Measurements from ENCODE around the gene CCNE1.
A peak's percentile ranks its signal among the peaks of the same experiment; 100 is the strongest.

CCNE1 gene

GRCh38 chr19:29811125-29812079, at the start of gene CCNE1:
TSS of gene CCNE1 (plus strand) at chr19:29811991. CDS start at chr19:29812556, 565 bp downstream.
- Mint-ChIP-seq H3K9me3 (no peaks in the 10 kb centered on the region), H3K27ac (peak within 1 kb of the TSS; percentile 83)

GRCh38 chr19:29763196-29763595, 48.6 kb upstream of the CCNE1 start:
- ATAC-seq (ENCODE audit: low read depth) (no peak), DNase-seq (ENCODE audit: low spot score in 2 of 2) (no peak)
- H3K36me3 Mint-ChIP-seq: no peaks in the 10 kb centered on the region
- H3K4me3 Mint-ChIP-seq: no peak overlapping the region
- no peak overlapping the region for H3K27ac Mint-ChIP-seq
- H3K9me3 Mint-ChIP-seq: no peaks in the 10 kb centered on the region
- H3K27me3 Mint-ChIP-seq: peaks cover 3% of the 10 kb centered on the region
- H3K4me1 Mint-ChIP-seq: peaks cover 2% of the 10 kb centered on the region

More at GRCh38 chr19:29811125-29812079, at the start of gene CCNE1:
- peak; percentile 84 for ATAC-seq (ENCODE audit: low read depth)
- Mint-ChIP-seq H3K36me3 (no peaks in the 10 kb centered on the region), H3K4me3 (peak within 1 kb of the TSS; percentile 86), H3K4me1 (peaks cover 12% of the 10 kb centered on the region), H3K27me3 (no peaks in the 10 kb centered on the region)
- peak; percentile 86 to 88 for DNase-seq (ENCODE audit: low spot score in 2 of 2)

- H3K9me3 Mint-ChIP-seq: no peaks in the 10 kb centered on the region
- peaks cover 5% of the 10 kb centered on the region for H3K27me3 Mint-ChIP-seq
- H3K4me1 Mint-ChIP-seq: peaks cover 2% of the 10 kb centered on the region
- no peak overlapping the region for H3K27ac Mint-ChIP-seq
- no peak for ATAC-seq (ENCODE audit: low read depth)
- no peaks in the 10 kb centered on the region for H3K36me3 Mint-ChIP-seq
- no peak overlapping the region for H3K4me3 Mint-ChIP-seq
- DNase-seq (ENCODE audit: low spot score in 2 of 2): no peak
These were observed 47.4 kb upstream of the CCNE1 start for GRCh38 chr19:29764361-29764760.

DNA sequence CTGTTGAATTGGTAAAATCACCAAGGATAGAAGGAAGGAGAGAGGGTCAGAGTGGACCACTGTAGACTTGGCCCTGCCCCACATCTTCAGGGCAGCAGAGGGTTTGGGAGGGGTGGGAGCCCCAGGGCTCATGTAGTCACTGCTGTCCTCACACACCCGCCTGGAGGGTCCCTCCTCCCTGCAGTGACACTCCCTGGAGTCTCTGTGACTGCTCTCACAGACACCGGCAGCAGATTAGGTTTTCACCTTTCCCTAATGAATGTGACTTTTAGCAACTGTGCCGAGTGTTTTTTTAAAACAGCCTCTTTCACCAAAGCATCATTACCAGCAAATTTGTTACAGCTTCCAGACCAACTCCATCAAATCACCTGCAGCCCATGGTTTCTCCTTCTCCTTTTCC, 45.7 kb upstream of the CCNE1 start:
- ATAC-seq (ENCODE audit: low read depth) (no peak), DNase-seq (ENCODE audit: low spot score in 2 of 2) (no peak)
- Mint-ChIP-seq H3K9me3 (no peaks in the 10 kb centered on the region), H3K36me3 (no peaks in the 10 kb centered on the region), H3K27ac (no peak overlapping the region), H3K4me1 (no peaks in the 10 kb centered on the region), H3K4me3 (no peak overlapping the region), H3K27me3 (peaks cover 5% of the 10 kb centered on the region)

- Mint-ChIP-seq H3K36me3 (no peaks in the 10 kb centered on the region), H3K27ac (no peak overlapping the region), H3K9me3 (no peaks in the 10 kb centered on the region), H3K4me1 (no peaks in the 10 kb centered on the region), H3K27me3 (peaks cover 5% of the 10 kb centered on the region), H3K4me3 (no peak overlapping the region)
- no peak for DNase-seq (ENCODE audit: low spot score in 2 of 2)
- no peak for ATAC-seq (ENCODE audit: low read depth)
These were observed 44.6 kb upstream of the CCNE1 start for GRCh38 chr19:29767039-29767735.

GRCh38 chr19:29768166-29768565, 43.6 kb upstream of the CCNE1 start:
- peaks cover 5% of the 10 kb centered on the region for H3K27me3 Mint-ChIP-seq
- no peaks in the 10 kb centered on the region for H3K4me1 Mint-ChIP-seq
- no peaks in the 10 kb centered on the region for H3K9me3 Mint-ChIP-seq
- no peak overlapping the region for H3K27ac Mint-ChIP-seq
- H3K36me3 Mint-ChIP-seq: no peaks in the 10 kb centered on the region
- no peak overlapping the region for H3K4me3 Mint-ChIP-seq
- DNase-seq (ENCODE audit: low spot score in 2 of 2): no peak
- no peak for ATAC-seq (ENCODE audit: low read depth)

- Mint-ChIP-seq H3K9me3 (no peaks in the 10 kb centered on the region), H3K27me3 (peaks cover 12% of the 10 kb centered on the region), H3K27ac (no peak overlapping the region), H3K4me1 (no peaks in the 10 kb centered on the region), H3K36me3 (no peaks in the 10 kb centered on the region), H3K4me3 (no peak overlapping the region)
- DNase-seq (ENCODE audit: low spot score in 2 of 2) (no peak), ATAC-seq (ENCODE audit: low read depth) (no peak)
These were observed 41.8 kb upstream of the CCNE1 start for GRCh38 chr19:29769997-29770396.

- ATAC-seq (ENCODE audit: low read depth) (no peak), DNase-seq (ENCODE audit: low spot score in 2 of 2) (no peak)
- no peaks in the 10 kb centered on the region for H3K9me3 Mint-ChIP-seq
- H3K4me1 Mint-ChIP-seq: no peaks in the 10 kb centered on the region
- peaks cover 12% of the 10 kb centered on the region for H3K27me3 Mint-ChIP-seq
- no peak overlapping the region for H3K4me3 Mint-ChIP-seq
- H3K27ac Mint-ChIP-seq: no peak overlapping the region
- H3K36me3 Mint-ChIP-seq: no peaks in the 10 kb centered on the region
These were observed 41.1 kb upstream of the CCNE1 start for GRCh38 chr19:29770648-29771047.

GRCh38 chr19:29771708-29772414, 39.9 kb upstream of the CCNE1 start:
- ATAC-seq (ENCODE audit: low read depth) (no peak), DNase-seq (ENCODE audit: low spot score in 2 of 2) (no peak)
- Mint-ChIP-seq H3K9me3 (no peaks in the 10 kb centered on the region), H3K4me1 (no peaks in the 10 kb centered on the region), H3K4me3 (no peak overlapping the region), H3K27me3 (peaks cover 12% of the 10 kb centered on the region), H3K36me3 (no peaks in the 10 kb centered on the region), H3K27ac (no peak overlapping the region)

GRCh38 chr19:29772696-29773095, 39.1 kb upstream of the CCNE1 start:
- Mint-ChIP-seq H3K27ac (no peak overlapping the region), H3K27me3 (peaks cover 12% of the 10 kb centered on the region), H3K36me3 (no peaks in the 10 kb centered on the region), H3K9me3 (no peaks in the 10 kb centered on the region), H3K4me1 (no peaks in the 10 kb centered on the region), H3K4me3 (no peak overlapping the region)
- no peak for ATAC-seq (ENCODE audit: low read depth)
- no peak for DNase-seq (ENCODE audit: low spot score in 2 of 2)

GRCh38 chr19:29773141-29773540, 38.6 kb upstream of the CCNE1 start:
- ATAC-seq (ENCODE audit: low read depth): no peak
- no peak for DNase-seq (ENCODE audit: low spot score in 2 of 2)
- Mint-ChIP-seq H3K27ac (no peak overlapping the region), H3K4me3 (no peak overlapping the region), H3K36me3 (no peaks in the 10 kb centered on the region), H3K9me3 (no peaks in the 10 kb centered on the region), H3K4me1 (no peaks in the 10 kb centered on the region), H3K27me3 (peaks cover 12% of the 10 kb centered on the region)

GRCh38 chr19:29774126-29774525, 37.7 kb upstream of the CCNE1 start:
- peaks cover 10% of the 10 kb centered on the region for H3K27me3 Mint-ChIP-seq
- H3K4me1 Mint-ChIP-seq: no peaks in the 10 kb centered on the region
- no peak overlapping the region for H3K27ac Mint-ChIP-seq
- H3K9me3 Mint-ChIP-seq: no peaks in the 10 kb centered on the region
- DNase-seq (ENCODE audit: low spot score in 2 of 2): no peak
- H3K36me3 Mint-ChIP-seq: no peaks in the 10 kb centered on the region
- H3K4me3 Mint-ChIP-seq: no peak overlapping the region
- no peak for ATAC-seq (ENCODE audit: low read depth)

DNA sequence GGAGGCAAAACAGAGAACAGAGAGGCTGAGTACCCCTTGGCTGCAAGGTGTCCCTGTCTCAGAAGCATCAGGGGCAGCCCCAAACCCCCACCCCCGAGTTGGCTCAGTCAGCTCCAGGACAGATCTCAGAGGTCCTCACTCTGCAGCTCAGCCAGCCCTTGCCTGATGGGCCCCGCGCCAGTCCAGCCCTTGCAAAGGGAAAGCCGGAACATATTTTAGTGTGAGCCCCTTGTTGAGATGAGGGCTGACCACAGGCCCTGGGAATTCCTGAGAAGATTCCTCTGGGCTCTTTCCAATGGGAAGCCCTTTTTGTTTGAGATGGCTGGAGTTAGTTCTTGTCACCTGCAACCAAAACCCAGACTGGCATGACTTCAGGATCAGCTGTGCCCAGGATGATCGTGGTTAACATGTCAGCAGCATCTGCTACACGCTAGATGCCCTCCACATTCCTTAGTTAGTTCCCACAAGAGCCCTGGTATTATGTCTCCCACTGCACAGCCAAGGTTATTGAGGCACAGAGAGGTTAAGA, 33.9 kb upstream of the CCNE1 start:
- ATAC-seq (ENCODE audit: low read depth): no peak
- H3K27me3 Mint-ChIP-seq: peaks cover 16% of the 10 kb centered on the region
- no peak for DNase-seq (ENCODE audit: low spot score in 2 of 2)
- no peaks in the 10 kb centered on the region for H3K36me3 Mint-ChIP-seq
- no peaks in the 10 kb centered on the region for H3K9me3 Mint-ChIP-seq
- no peaks in the 10 kb centered on the region for H3K4me1 Mint-ChIP-seq
- H3K27ac Mint-ChIP-seq: no peak overlapping the region
- H3K4me3 Mint-ChIP-seq: no peak overlapping the region

DNA sequence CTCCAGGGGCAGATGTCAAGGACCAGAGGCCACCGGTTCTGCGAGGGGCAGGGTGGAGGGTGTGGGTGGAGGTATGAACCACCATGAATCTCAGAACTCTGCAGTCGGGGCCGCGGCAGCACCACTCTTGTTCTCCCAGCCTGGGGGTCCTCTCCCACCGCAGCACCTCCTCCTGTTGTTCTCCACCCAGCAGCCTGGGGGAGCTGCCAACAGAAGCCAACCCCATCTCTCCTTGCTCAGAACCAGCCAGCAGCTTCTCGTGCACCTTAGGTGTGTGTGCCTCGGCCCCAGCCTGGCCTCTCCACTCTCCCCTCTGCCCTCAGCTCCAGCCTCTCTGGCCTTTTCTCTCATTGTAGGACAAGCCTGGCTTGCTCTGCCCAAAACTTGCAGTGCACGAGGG, 31.9 kb upstream of the CCNE1 start:
- Mint-ChIP-seq H3K9me3 (no peaks in the 10 kb centered on the region), H3K4me3 (no peak overlapping the region), H3K27ac (no peak overlapping the region), H3K27me3 (peaks cover 15% of the 10 kb centered on the region), H3K36me3 (peaks cover 2% of the 10 kb centered on the region), H3K4me1 (no peaks in the 10 kb centered on the region)
- no peak for DNase-seq (ENCODE audit: low spot score in 2 of 2)
- ATAC-seq (ENCODE audit: low read depth): no peak
